ENCODE measurements around the gene CDC25C. TPM values are rescaled to one million over a fixed set of nuclear protein-coding genes. Genes with fewer than 3 reads are reported as not detected.

Gene CDC25C
- total RNA-seq, 1 experiment from 2014 or later = 19.3 TPM

- Histone ChIP-seq H2AFZ (ENCODE audit: low read depth, low read length, poor library complexity, severe bottlenecking) (no peak overlapping the region), H3K27me3 (ENCODE audit: insufficient read depth, low read length) (no peaks in the 10 kb centered on the region), H3K9ac (ENCODE audit: low read length) (no peak overlapping the region), H3K9me3 (ENCODE audit: control insufficient read depth in 1 of 2, insufficient read depth in 1 of 2, low read depth in 1 of 2, low read length in 2 of 2) (no peaks in the 10 kb centered on the region), H3K36me3 (ENCODE audit: control insufficient read depth in 1 of 2, insufficient read depth in 2 of 2, low read length in 2 of 2) (no peaks in the 10 kb centered on the region), H3K4me1 (ENCODE audit: control insufficient read depth in 1 of 2, insufficient read depth in 2 of 2, low read length in 2 of 2) (no peaks in the 10 kb centered on the region), H3K4me2 (ENCODE audit: low read length) (no peak overlapping the region), H3K27ac (ENCODE audit: low read depth, low read length) (no peak overlapping the region), H3K4me3 (replicated peaks in 1 of 2; ENCODE audit: low read depth in 1 of 2, low read length in 2 of 2) (no peak overlapping the region), H3K79me2 (ENCODE audit: insufficient read depth, low read length) (no peaks in the 10 kb centered on the region), H3K9me2 (ENCODE audit: insufficient read depth) (no peaks in the 10 kb centered on the region), H4K20me1 (ENCODE audit: insufficient read depth) (no peaks in the 10 kb centered on the region)
- DNase-seq (ENCODE audit: low read depth, low spot score) (no peak), ATAC-seq (no peak)
- intact Hi-C loops (cut with micrococcal nuclease) = no loop called here
- no TSS peak for BruUV-seq (replicated peaks)
- CTCF ChIA-PET = no interaction called here
- TF ChIP-seq RAD21 (IDR thresholded peaks at IDR 0.05; ENCODE audit: low read depth) (no peak), ZFX (IDR thresholded peaks at IDR 0.05) (no peak), CBX3 (IDR thresholded peaks at IDR 0.05; ENCODE audit: low read depth) (no peak), ZBTB33 (IDR thresholded peaks at IDR 0.05; ENCODE audit: extremely low read depth, insufficient replicate concordance, low read length) (no peak), EZH2phosphoT487 (IDR thresholded peaks at IDR 0.05; ENCODE audit: borderline replicate concordance) (no peak), EZH2 (IDR thresholded peaks at IDR 0.05) (no peak), TCF7L2 (IDR thresholded peaks at IDR 0.05; ENCODE audit: borderline replicate concordance, extremely low read depth, insufficient read depth, insufficient read length) (no peak), SP1 (IDR thresholded peaks at IDR 0.05; ENCODE audit: low read depth) (no peak), ATF3 (IDR thresholded peaks at IDR 0.05) (no peak), POLR2A (IDR thresholded peaks at IDR 0.05; ENCODE audit: borderline replicate concordance, extremely low read depth, insufficient read depth, insufficient read length) (no peak), ZNF274 (IDR thresholded peaks at IDR 0.05; ENCODE audit: low read depth, low read length) (no peak), MAX (IDR thresholded peaks at IDR 0.05) (no peak), ELF1 (IDR thresholded peaks at IDR 0.05; ENCODE audit: borderline replicate concordance, low read depth) (no peak), POLR2AphosphoS5 (IDR thresholded peaks at IDR 0.05; ENCODE audit: low read depth, low read length) (no peak), EGR1 (IDR thresholded peaks at IDR 0.05; ENCODE audit: low read depth) (no peak), SIN3A (IDR thresholded peaks at IDR 0.05; ENCODE audit: low read depth) (no peak), REST (IDR thresholded peaks at IDR 0.05; ENCODE audit: low read depth) (no peak), CEBPB (IDR thresholded peaks at IDR 0.05; ENCODE audit: low read depth) (no peak), CTCF (IDR thresholded peaks at IDR 0.05 in 2 of 3, conservative IDR thresholded peaks at IDR 0.05 in 1 of 3; ENCODE audit: borderline replicate concordance in 1 of 3, insufficient read depth in 1 of 3, low read depth in 2 of 3, low read length in 2 of 3) (no peak), YY1 (IDR thresholded peaks at IDR 0.05; ENCODE audit: extremely low read depth, insufficient replicate concordance, low read depth, low read length) (no peak)
- RAD21 ChIA-PET (ENCODE audit: low non-redundant PET in 1 of 2, low total read pairs in 2 of 2, uncharacterized antibody in 2 of 2, unreplicated experiment in 2 of 2) = no interaction called here
- POLR2A ChIA-PET = no interaction called here
Observed at GRCh38 chr5:138258704-138259292, 72.8 kb downstream of the CDC25C start.
